WTC11 (cell line): ENCODE results near the gene HLCS. TPM values are rescaled to one million over a fixed set of nuclear protein-coding genes. Genes with fewer than 3 reads are reported as not detected.

Source experiments
- ATAC-seq: fragments of 200-7000 bp; cut with Tn5 transposase; 2 replicates; pipeline ENCODE4 v1.10.0; 2021; ENCODE audit warnings: mild to moderate bottlenecking, moderate library complexity
- Bru-seq: library from RNA; stranded (reverse); fragments of 400-500 nt; gene quantifications from one replicate; lab custom pipeline; 2021; lab: Mats Ljungman, UMichigan
- CTCF ChIA-PET: fragments of 300-600 bp; sonication (Branson Sonifier 250); formaldehyde crosslinking; loops from one replicate; lab custom pipeline; 2021; ENCODE audit warnings: antibody characterized with exemption; lab: Charles Lee
- POLR2A ChIA-PET: fragments of 350-600 bp; sonication (Branson Sonifier 250); formaldehyde crosslinking; loops from one replicate; lab custom pipeline; 2021; ENCODE audit warnings: antibody characterized with exemption; lab: Charles Lee
- DNase-seq: peaks from one replicate; pipeline ENCODE4 v3.0.0; 2021; ENCODE audit warnings: low spot score
- H3K27ac Mint-ChIP-seq: 2 replicates; pipeline ENCODE4 v1.8.0; 2021; ENCODE audit warnings: mixed read lengths
- H3K27me3 Mint-ChIP-seq: 2 replicates; pipeline ENCODE4 v1.8.0; 2021; ENCODE audit warnings: low read depth, mild to moderate bottlenecking, moderate library complexity, mixed read lengths
- H3K36me3 Mint-ChIP-seq: 2 replicates; pipeline ENCODE4 v1.8.0; 2021; ENCODE audit warnings: mixed read lengths
- H3K4me1 Mint-ChIP-seq: 2 replicates; pipeline ENCODE4 v1.8.0; 2022; ENCODE audit warnings: mixed read lengths
- H3K4me3 Mint-ChIP-seq: 2 replicates; pipeline ENCODE4 v1.8.0; 2021; ENCODE audit warnings: mild to moderate bottlenecking, moderate library complexity, mixed read lengths
- H3K9me3 Mint-ChIP-seq: 2 replicates; pipeline ENCODE4 v1.8.0; 2021; ENCODE audit warnings: mixed read lengths
- CREB1 ChIP-seq: sonication (generic); formaldehyde crosslinking; IDR thresholded peaks from 2 replicates; pipeline ENCODE4 v1.8.0; 2023; ENCODE audit warnings: mild to moderate bottlenecking, missing genetic modification reagents
- CTCF ChIP-seq: fragments of 200-600 bp; IDR thresholded peaks from 2 replicates; pipeline ENCODE4 v1.8.0; 2022; ENCODE audit warnings: antibody characterized with exemption
- HMGXB4 ChIP-seq: sonication (generic); formaldehyde crosslinking; IDR thresholded peaks from 2 replicates; pipeline ENCODE4 v1.8.1; 2023; ENCODE audit warnings: mild to moderate bottlenecking, moderate library complexity, missing genetic modification reagents
- IRF1 ChIP-seq: sonication (generic); formaldehyde crosslinking; IDR thresholded peaks from 2 replicates; pipeline ENCODE4 v1.8.0; 2023; ENCODE audit warnings: missing genetic modification reagents
- JUN ChIP-seq: sonication (generic); formaldehyde crosslinking; IDR thresholded peaks from 2 replicates; pipeline ENCODE4 v1.8.0; 2023; ENCODE audit warnings: mild to moderate bottlenecking, missing genetic modification reagents
- MAX ChIP-seq: sonication (generic); formaldehyde crosslinking; IDR thresholded peaks from 2 replicates; pipeline ENCODE4 v1.8.0; 2022; ENCODE audit warnings: mild to moderate bottlenecking, missing genetic modification reagents
- MXD4 ChIP-seq: fragments of 250-450 bp; sonication (Bioruptor Pico); IDR thresholded peaks from 2 replicates; pipeline ENCODE4 v1.8.0; 2021; ENCODE audit warnings: mild to moderate bottlenecking, moderate library complexity, borderline replicate concordance
- PRDM15 ChIP-seq: sonication (generic); formaldehyde crosslinking; IDR thresholded peaks from 2 replicates; pipeline ENCODE4 v1.8.0; 2022; ENCODE audit warnings: missing genetic modification reagents
- ZBTB21 ChIP-seq: sonication (generic); formaldehyde crosslinking; IDR thresholded peaks from 2 replicates; pipeline ENCODE4 v1.8.1; 2023; ENCODE audit warnings: mild to moderate bottlenecking, missing genetic modification reagents, borderline replicate concordance
- ZNF121 ChIP-seq: sonication (generic); formaldehyde crosslinking; IDR thresholded peaks from 2 replicates; pipeline ENCODE4 v1.8.0; 2023; ENCODE audit warnings: missing genetic modification reagents
- ZNF416 ChIP-seq: fragments of 250-450 bp; sonication (Bioruptor Pico); IDR thresholded peaks from 2 replicates; pipeline ENCODE4 v1.9.0; 2021; ENCODE audit warnings: mild to moderate bottlenecking, inconsistent platforms
- ZNF423 ChIP-seq: fragments of 250-450 bp; sonication (Bioruptor Pico); IDR thresholded peaks from 2 replicates; pipeline ENCODE4 v2.1.2; 2022; ENCODE audit warnings: mild to moderate bottlenecking, moderate library complexity
- long read RNA-seq, 3 experiments: library from RNA in 1 of 3; library from capped mRNA in 1 of 3; library from polyadenylated mRNA in 1 of 3; unstranded in 2 of 3; stranded (forward) in 1 of 3; transcript quantifications; one replicate each; pipeline ENCODE4 v2.0.0, GENCODE V29; 2021
- total RNA-seq: library from RNA; stranded (reverse); gene quantifications from 3 replicates; pipeline ENCODE4 v1.2.3, GENCODE V29; 2021
- TF ChIP-seq, protein P1 (sequence below): sonication (generic); formaldehyde crosslinking; IDR thresholded peaks from 2 replicates; pipeline ENCODE4 v1.8.1; 2023; ENCODE audit warnings: mild to moderate bottlenecking, missing genetic modification reagents
- TF ChIP-seq, protein P2 (sequence below): sonication (generic); formaldehyde crosslinking; IDR thresholded peaks from 2 replicates; pipeline ENCODE4 v1.8.1; 2023; ENCODE audit warnings: mild to moderate bottlenecking, missing genetic modification reagents, moderate library complexity
- TF ChIP-seq, protein P3 (sequence below): fragments of 250-450 bp; sonication (Bioruptor Pico); IDR thresholded peaks from 2 replicates; pipeline ENCODE4 v2.1.2; 2022; ENCODE audit warnings: mild to moderate bottlenecking, moderate library complexity

HLCS gene
- total RNA-seq = 9.3 to 11.1 TPM (median 10.9 TPM) in 3 replicates
- Bru-seq, nascent RNA = percentile 51 among the genes with signal in this experiment
- long read RNA-seq, experiment 1, full-length matches to known transcripts = 1 of 45 reads
- long read RNA-seq, experiment 1, partial matches to known transcripts = 7 of 45 reads
- long read RNA-seq, experiment 1, other reads (novel, unspliced or antisense) = 37 of 45 reads
- long read RNA-seq, experiment 2, partial matches to known transcripts = 5 of 13 reads
- long read RNA-seq, experiment 2, other reads (novel, unspliced or antisense) = 8 of 13 reads
- long read RNA-seq, experiment 3, partial matches to known transcripts = 1 of 5 reads
- long read RNA-seq, experiment 3, other reads (novel, unspliced or antisense) = 4 of 5 reads

- TF ChIP-seq ZNF416 (CRISPR knock-in tag) (no peak), ZNF423 (CRISPR knock-in tag) (no peak)
- CTCF ChIA-PET = interaction anchor here (0.6 to 2.8 kb wide), 16 partner anchors 10 to 695 kb away, joined by 3 to 21 read pairs (median 4); partner anchors contain the start of gene RIPPLY3
- Mint-ChIP-seq H3K4me1 (peaks cover 13% of the 10 kb centered on the region), H3K4me3 (peak within 1 kb of the TSS; percentile 75), H3K36me3 (0 out of 2 replicates have a peak, but pooled peaks cover 5% of the 10 kb centered on the region), H3K27me3 (no peaks in the 10 kb centered on the region), H3K27ac (peak within 1 kb of the TSS; percentile 74), H3K9me3 (no peaks in the 10 kb centered on the region)
- POLR2A ChIA-PET = interaction anchor here (1.0 to 1.6 kb wide), 2 partner anchors 13 to 19 kb away, joined by 3 to 5 read pairs; no protein-coding TSS in a partner anchor
- ATAC-seq (peak; percentile 90), DNase-seq (peak; percentile 73)
Measured at GRCh38 chr21:36966066-36966820, at the start of gene HLCS. Gene HLCS (minus strand): TSS chr21:36966669. CDS start chr21:36966638, 31 bp downstream.

- CTCF ChIA-PET = interaction anchor here (0.6 to 2.0 kb wide), 34 partner anchors 9 to 387 kb away, joined by 3 to 36 read pairs (median 4); no protein-coding TSS in a partner anchor
- POLR2A ChIA-PET = interaction anchor here (1.1 kb wide), 1 partner anchor 20 kb away, joined by 4 read pairs; no protein-coding TSS in a partner anchor
- H3K27ac Mint-ChIP-seq = no peak overlapping the region
- TF ChIP-seq ZBTB21 (CRISPR knock-in tag) (no peak), CREB1 (CRISPR knock-in tag) (no peak), ZNF121 (CRISPR knock-in tag) (no peak), MAX (0 out of 2 replicates have a peak, but pooled peaks have one; percentile 40), JUN (CRISPR knock-in tag) (no peak), IRF1 (CRISPR knock-in tag) (no peak), MXD4 (CRISPR knock-in tag) (no peak), CTCF (peak; percentile 79), HMGXB4 (CRISPR knock-in tag) (no peak), PRDM15 (CRISPR knock-in tag) (no peak)
- TF ChIP-seq, protein P1, sequence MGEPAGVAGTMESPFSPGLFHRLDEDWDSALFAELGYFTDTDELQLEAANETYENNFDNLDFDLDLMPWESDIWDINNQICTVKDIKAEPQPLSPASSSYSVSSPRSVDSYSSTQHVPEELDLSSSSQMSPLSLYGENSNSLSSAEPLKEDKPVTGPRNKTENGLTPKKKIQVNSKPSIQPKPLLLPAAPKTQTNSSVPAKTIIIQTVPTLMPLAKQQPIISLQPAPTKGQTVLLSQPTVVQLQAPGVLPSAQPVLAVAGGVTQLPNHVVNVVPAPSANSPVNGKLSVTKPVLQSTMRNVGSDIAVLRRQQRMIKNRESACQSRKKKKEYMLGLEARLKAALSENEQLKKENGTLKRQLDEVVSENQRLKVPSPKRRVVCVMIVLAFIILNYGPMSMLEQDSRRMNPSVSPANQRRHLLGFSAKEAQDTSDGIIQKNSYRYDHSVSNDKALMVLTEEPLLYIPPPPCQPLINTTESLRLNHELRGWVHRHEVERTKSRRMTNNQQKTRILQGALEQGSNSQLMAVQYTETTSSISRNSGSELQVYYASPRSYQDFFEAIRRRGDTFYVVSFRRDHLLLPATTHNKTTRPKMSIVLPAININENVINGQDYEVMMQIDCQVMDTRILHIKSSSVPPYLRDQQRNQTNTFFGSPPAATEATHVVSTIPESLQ (CRISPR knock-in tag) = no peak
- TF ChIP-seq, protein P2, sequence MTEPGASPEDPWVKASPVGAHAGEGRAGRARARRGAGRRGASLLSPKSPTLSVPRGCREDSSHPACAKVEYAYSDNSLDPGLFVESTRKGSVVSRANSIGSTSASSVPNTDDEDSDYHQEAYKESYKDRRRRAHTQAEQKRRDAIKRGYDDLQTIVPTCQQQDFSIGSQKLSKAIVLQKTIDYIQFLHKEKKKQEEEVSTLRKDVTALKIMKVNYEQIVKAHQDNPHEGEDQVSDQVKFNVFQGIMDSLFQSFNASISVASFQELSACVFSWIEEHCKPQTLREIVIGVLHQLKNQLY (CRISPR knock-in tag) = no peak
- TF ChIP-seq, protein P3, sequence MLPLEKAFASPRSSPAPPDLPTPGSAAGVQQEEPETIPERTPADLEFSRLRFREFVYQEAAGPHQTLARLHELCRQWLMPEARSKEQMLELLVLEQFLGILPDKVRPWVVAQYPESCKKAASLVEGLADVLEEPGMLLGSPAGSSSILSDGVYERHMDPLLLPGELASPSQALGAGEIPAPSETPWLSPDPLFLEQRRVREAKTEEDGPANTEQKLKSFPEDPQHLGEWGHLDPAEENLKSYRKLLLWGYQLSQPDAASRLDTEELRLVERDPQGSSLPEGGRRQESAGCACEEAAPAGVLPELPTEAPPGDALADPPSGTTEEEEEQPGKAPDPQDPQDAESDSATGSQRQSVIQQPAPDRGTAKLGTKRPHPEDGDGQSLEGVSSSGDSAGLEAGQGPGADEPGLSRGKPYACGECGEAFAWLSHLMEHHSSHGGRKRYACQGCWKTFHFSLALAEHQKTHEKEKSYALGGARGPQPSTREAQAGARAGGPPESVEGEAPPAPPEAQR (CRISPR knock-in tag) = no peak
Measured at GRCh38 chr21:37009740-37010341, 43.4 kb upstream of the HLCS start.

More at GRCh38 chr21:37009740-37010341, 43.4 kb upstream of the HLCS start:
- DNase-seq = peak; percentile 94
- Mint-ChIP-seq H3K9me3 (no peaks in the 10 kb centered on the region), H3K4me1 (peaks cover 9% of the 10 kb centered on the region; the same call in 1 of the 2 replicates), H3K36me3 (no peaks in the 10 kb centered on the region), H3K27me3 (peaks cover 57% of the 10 kb centered on the region), H3K4me3 (peak overlapping the region; percentile 50)
- peak; percentile 91 for ATAC-seq
